IMR-90 (cell line): ENCODE data around the gene PTP4A2. TPM values are rescaled to one million over a fixed set of nuclear protein-coding genes. Genes with fewer than 3 reads are reported as not detected.

ENCODE experiments used
- ATAC-seq: fragments of 200-7000 bp; cut with Tn5 transposase; 2 replicates; pipeline ENCODE4 v1.9.1; 2020; ENCODE audit warnings: low read depth, mild to moderate bottlenecking, moderate library complexity
- BruUV-seq: library from RNA; stranded (reverse); fragments of 400-500 nt; replicated peaks from 2 replicates; lab custom pipeline; 2021; lab: Mats Ljungman, UMichigan
- CTCF ChIA-PET: fragments of 300-600 bp; formaldehyde crosslinking; extraction: SDS; loops from one replicate; lab custom pipeline; 2021; ENCODE audit warnings: antibody characterized with exemption; lab: Yijun Ruan, JAX
- POLR2A ChIA-PET: fragments of 300-600 bp; sonication (Branson Sonifier 250); formaldehyde crosslinking; loops from one replicate; lab custom pipeline; 2022; ENCODE audit warnings: antibody characterized with exemption; ENCODE audit not compliant: unreplicated experiment; lab: Charles Lee
- DNase-seq: peaks from one replicate; pipeline ENCODE4 v3.0.0; 2013
- H2AFZ ChIP-seq: replicated peaks from 2 replicates; pipeline ENCODE3; 2013; ENCODE audit warnings: low read length, mild to moderate bottlenecking; ENCODE audit not compliant: poor library complexity
- H2AK5ac ChIP-seq: 2 replicates; pipeline ENCODE4 v1.6.1; 2013; ENCODE audit warnings: low read depth, low read length, inconsistent platforms
- H2AK9ac ChIP-seq: replicated peaks from 2 replicates; pipeline ENCODE3; 2013; ENCODE audit warnings: mild to moderate bottlenecking, low read depth, low read length, moderate library complexity; ENCODE audit not compliant: poor library complexity
- H2BK120ac ChIP-seq: 2 replicates; pipeline ENCODE4 v1.6.1; 2013; ENCODE audit warnings: low read depth, low read length, inconsistent platforms
- H2BK15ac ChIP-seq: 3 replicates; pipeline ENCODE4 v1.6.1; 2013; ENCODE audit warnings: low read depth, low read length, inconsistent platforms
- H2BK20ac ChIP-seq: 2 replicates; pipeline ENCODE4 v1.6.1; 2013; ENCODE audit warnings: low read depth, mild to moderate bottlenecking, inconsistent platforms, low read length, moderate library complexity
- H2BK5ac ChIP-seq: 2 replicates; pipeline ENCODE4 v1.6.1; 2013; ENCODE audit warnings: mild to moderate bottlenecking, low read depth, low read length, inconsistent platforms; ENCODE audit not compliant: poor library complexity, severe bottlenecking
- H3K14ac ChIP-seq: replicated peaks from 2 replicates; pipeline ENCODE4 v1.6.1; 2013; ENCODE audit warnings: low read depth, low read length, inconsistent platforms
- H3K18ac ChIP-seq: 2 replicates; pipeline ENCODE4 v1.6.1; 2013; ENCODE audit warnings: low read depth, low read length, control low read depth
- H3K23ac ChIP-seq: 2 replicates; pipeline ENCODE4 v1.6.1; 2013; ENCODE audit warnings: low read depth, low read length, inconsistent platforms
- H3K27ac ChIP-seq: 2 replicates; pipeline ENCODE4 v1.5.1; 2013; ENCODE audit warnings: mild to moderate bottlenecking, control low read depth, low read length; ENCODE audit not compliant: insufficient read depth
- H3K27me3 ChIP-seq: 2 replicates; pipeline ENCODE4 v1.6.1; 2013; ENCODE audit warnings: low read length; ENCODE audit not compliant: control insufficient read depth, insufficient read depth
- H3K36me3 ChIP-seq: 2 replicates; pipeline ENCODE4 v1.6.1; 2013; ENCODE audit warnings: low read length, mixed read lengths; ENCODE audit not compliant: control insufficient read depth, insufficient read depth
- H3K4ac ChIP-seq: 2 replicates; pipeline ENCODE4 v1.6.1; 2013; ENCODE audit warnings: low read depth, low read length, inconsistent platforms
- H3K4me1 ChIP-seq: 2 replicates; pipeline ENCODE4 v1.6.1; 2013; ENCODE audit warnings: low read length, mixed read lengths; ENCODE audit not compliant: control insufficient read depth, insufficient read depth
- H3K4me2 ChIP-seq: 2 replicates; pipeline ENCODE4 v1.6.1; 2013; ENCODE audit warnings: low read depth, mild to moderate bottlenecking, control low read depth, low read length, moderate library complexity
- H3K4me3 ChIP-seq: 2 replicates; pipeline ENCODE4 v1.5.1; 2013; ENCODE audit warnings: low read depth, mild to moderate bottlenecking, control low read depth, low read length, moderate library complexity; ENCODE audit not compliant: insufficient read depth
- H3K56ac ChIP-seq: 2 replicates; pipeline ENCODE4 v1.6.1; 2013; ENCODE audit warnings: low read length, inconsistent platforms; ENCODE audit not compliant: insufficient read depth; ENCODE audit errors: extremely low read depth
- H3K79me1 ChIP-seq, 2 experiments: 2 replicates each; pipeline ENCODE4 v1.6.1; 2013; ENCODE audit warnings: low read length in 2 of 2, inconsistent platforms in 1 of 2, low read depth in 1 of 2
- H3K9ac ChIP-seq: 2 replicates; pipeline ENCODE4 v1.6.1; 2013; ENCODE audit warnings: low read depth, low read length, control low read depth
- H3K9me1 ChIP-seq: 2 replicates; pipeline ENCODE4 v1.6.1; 2013; ENCODE audit warnings: low read length, inconsistent platforms; ENCODE audit not compliant: insufficient read depth
- H3K9me3 ChIP-seq: 2 replicates; pipeline ENCODE4 v1.6.1; 2013; ENCODE audit warnings: low read length; ENCODE audit not compliant: control insufficient read depth, insufficient read depth
- H4K20me1 ChIP-seq: 2 replicates; pipeline ENCODE4 v1.6.1; 2013; ENCODE audit warnings: low read length, inconsistent platforms; ENCODE audit not compliant: insufficient read depth
- H4K5ac ChIP-seq: 2 replicates; pipeline ENCODE4 v1.6.1; 2013; ENCODE audit warnings: mild to moderate bottlenecking, low read depth, low read length, control low read depth
- H4K8ac ChIP-seq, 2 experiments: 2 replicates each; pipeline ENCODE4 v1.6.1; 2013; ENCODE audit warnings: low read depth in 2 of 2, low read length in 2 of 2, control low read depth in 1 of 2, inconsistent platforms in 1 of 2
- H4K91ac ChIP-seq: 2 replicates; pipeline ENCODE4 v1.6.1; 2013; ENCODE audit warnings: low read depth, low read length, inconsistent platforms; ENCODE audit not compliant: insufficient read depth
- BHLHE40 ChIP-seq: fragments of 150-350 bp; IDR thresholded peaks from 2 replicates; pipeline ENCODE4 v1.6.1; 2016; ENCODE audit warnings: mild to moderate bottlenecking, low read depth, low read length
- CEBPB ChIP-seq: IDR thresholded peaks from 2 replicates; pipeline ENCODE4 v1.6.1; 2012; ENCODE audit warnings: low read depth, low read length, improper control_type of control experiment
- MAFK ChIP-seq: IDR thresholded peaks from 2 replicates; pipeline ENCODE4 v1.6.1; 2012; ENCODE audit warnings: low read depth, low read length, improper control_type of control experiment
- MAZ ChIP-seq: IDR thresholded peaks from 2 replicates; pipeline ENCODE4 v1.6.1; 2012; ENCODE audit warnings: low read depth, mild to moderate bottlenecking, low read length, improper control_type of control experiment, moderate library complexity, borderline replicate concordance
- RCOR1 ChIP-seq: IDR thresholded peaks from 2 replicates; pipeline ENCODE4 v1.6.1; 2012; ENCODE audit warnings: mild to moderate bottlenecking, low read length, improper control_type of control experiment; ENCODE audit not compliant: insufficient replicate concordance
- SMC3 ChIP-seq: fragments of 150-350 bp; IDR thresholded peaks from 2 replicates; pipeline ENCODE4 v1.6.1; 2016; ENCODE audit warnings: low read depth, mild to moderate bottlenecking, antibody characterized with exemption, low read length, moderate library complexity
- WGBS, 2 experiments: methylation state at CpG; one replicate each; pipeline versions ENCODE4 v1.1.5 to v1.1.7; 2013; ENCODE audit warnings: missing lambda C conversion rate in 2 of 2; ENCODE audit not compliant: insufficient read length in 1 of 2; ENCODE audit errors: extremely low coverage in 2 of 2; 5-methylcytosine and 5-hydroxymethylcytosine counted together
- dilution Hi-C: fragments of 300-500 bp; cut with HindIII; formaldehyde crosslinking; loops from one replicate; pipeline ENCODE4 v1.14.3; 2018; ENCODE audit warnings: low sequenced_read_pairs; ENCODE audit not compliant: unreplicated experiment
- in situ Hi-C: fragments of 300-500 bp; cut with MboI; formaldehyde crosslinking; loops from 3 replicates; pipeline ENCODE4 v1.14.3; 2019; ENCODE audit warnings: low sequenced_read_pairs, inconsistent platforms, mixed read lengths
- intact Hi-C: fragments of 100-400 bp; cut with micrococcal nuclease; formaldehyde crosslinking; loops from 2 replicates; pipeline ENCODE4 v1.10.0; 2022
- polyA plus RNA-seq, 3 experiments: library from polyadenylated mRNA; depleted of rRNA; stranded (reverse); fragments of >200 nt; gene quantifications; 2 replicates each; pipeline ENCODE4 v1.2.3, GENCODE V29; 2012; ENCODE audit warnings: low replicate concordance in 1 of 3
- total RNA-seq: library from RNA; depleted of rRNA; stranded (reverse); fragments of >200 nt; gene quantifications from 2 replicates; pipeline ENCODE4 v1.2.3, GENCODE V29; 2012

PTP4A2 gene
- total and polyA plus RNA-seq, 2 of the 4 experiments (the other 2 are of a cell fraction): 135 to 328 TPM

DNA sequence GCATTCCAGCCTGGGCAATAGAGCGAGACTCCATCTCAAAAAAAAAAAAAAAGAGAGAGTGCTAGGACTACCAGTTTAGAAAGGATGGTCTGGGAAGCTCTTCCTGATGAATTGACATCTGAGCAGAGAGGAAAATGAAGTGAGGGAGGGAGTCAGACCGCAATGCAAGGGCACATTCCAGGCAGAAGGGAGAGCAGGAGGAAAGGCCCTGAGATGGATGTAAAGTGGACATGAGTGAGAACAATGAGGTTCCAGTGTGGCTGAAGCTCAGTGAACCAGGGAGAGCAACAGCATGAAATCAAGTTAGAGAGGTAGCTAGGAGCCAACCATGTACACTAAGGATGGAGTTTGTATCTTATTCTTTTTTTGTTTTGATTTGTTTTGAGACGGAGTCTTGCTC is 66.5 kb downstream of the PTP4A2 start:
- no peaks in the 10 kb centered on the region for H3K4me1 ChIP-seq
- peaks cover 3% of the 10 kb centered on the region; the same call in 1 of the 2 replicates for H3K27me3 ChIP-seq
- CTCF ChIA-PET: interaction anchor here (0.6 kb wide), 1 partner anchor 858 kb away, joined by 3 read pairs; no protein-coding TSS in a partner anchor
- H3K9me3 ChIP-seq: no peaks in the 10 kb centered on the region
- H2BK5ac ChIP-seq: no peak overlapping the region
- no peak overlapping the region for H3K4ac ChIP-seq
- no peak overlapping the region for H3K27ac ChIP-seq
- DNase-seq: no peak
- no peak for TF ChIP-seq RCOR1
- no peak for TF ChIP-seq CEBPB
- TF ChIP-seq MAFK: no peak
- no peak for TF ChIP-seq MAZ
- no peak for TF ChIP-seq SMC3
- no peak for TF ChIP-seq BHLHE40
- H3K4me3 ChIP-seq: no peak overlapping the region
- no peak overlapping the region for H2AK9ac ChIP-seq
- dilution Hi-C loops: no loop called here
- H3K9ac ChIP-seq: no peak overlapping the region
- H2AK5ac ChIP-seq: no peak overlapping the region
- H3K4me2 ChIP-seq: no peak overlapping the region
- H2BK120ac ChIP-seq: no peak overlapping the region
- H2AFZ ChIP-seq: no peak overlapping the region
- intact Hi-C loops: loop anchor here (10.0 kb wide), 1 partner anchor 47 kb away; no protein-coding TSS in a partner anchor
- H3K36me3 ChIP-seq: no peaks in the 10 kb centered on the region
- no peak overlapping the region for H3K56ac ChIP-seq
- no TSS peak for BruUV-seq
- H3K14ac ChIP-seq: no peak overlapping the region
- H2BK15ac ChIP-seq: no peak overlapping the region
- in situ Hi-C loops: no loop called here
- no peak overlapping the region for H2BK20ac ChIP-seq
- 71% methylated on average over 1 of the region's 3 CpGs; no CpG with 5 or more reads in 1 of the 2 experiments for WGBS, 2 experiments
- H4K8ac ChIP-seq: no peak overlapping the region
- no peaks in the 10 kb centered on the region for H3K9me1 ChIP-seq
- ATAC-seq: no peak
- POLR2A ChIA-PET: no interaction called here
- no peak overlapping the region for H4K91ac ChIP-seq
- H3K23ac ChIP-seq: no peak overlapping the region
- H4K5ac ChIP-seq: no peak overlapping the region
- H3K18ac ChIP-seq: no peak overlapping the region
- H3K79me1 ChIP-seq: no peaks in the 10 kb centered on the region
- H4K20me1 ChIP-seq: no peaks in the 10 kb centered on the region
